Inferior parietal cortex (tissue), 1 donor: ENCODE data around the gene FANCB.

ENCODE experiments used
- DNase-seq: peaks from one replicate; pipeline ENCODE4 v3.0.0-alpha.2; 2016; ENCODE audit errors: extremely low spot score

Gene FANCB

DNA sequence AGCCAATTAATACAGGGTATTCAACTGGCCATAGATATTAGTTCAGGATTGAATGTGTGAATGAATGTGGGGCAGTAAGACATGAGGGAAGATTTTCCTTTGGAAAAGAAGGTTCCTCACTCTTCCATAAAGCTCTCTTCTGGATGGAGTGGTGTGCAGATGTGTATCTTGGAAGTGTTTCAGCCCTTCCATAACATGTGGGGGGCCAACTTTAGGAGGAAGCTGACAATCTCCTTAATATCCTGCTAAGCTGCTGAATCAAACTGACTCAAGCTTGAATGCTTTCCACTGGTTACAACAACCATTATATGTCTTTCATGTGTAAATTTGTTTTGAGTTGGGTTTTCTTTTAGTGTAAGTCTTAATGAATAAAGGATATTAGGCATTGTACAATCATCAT, 40.3 kb downstream of the FANCB start:
- DNase-seq = no peak

- DNase-seq = no peak
These were observed 40.7 kb downstream of the FANCB start for GRCh38 chrX:14832151-14832550.

DNA sequence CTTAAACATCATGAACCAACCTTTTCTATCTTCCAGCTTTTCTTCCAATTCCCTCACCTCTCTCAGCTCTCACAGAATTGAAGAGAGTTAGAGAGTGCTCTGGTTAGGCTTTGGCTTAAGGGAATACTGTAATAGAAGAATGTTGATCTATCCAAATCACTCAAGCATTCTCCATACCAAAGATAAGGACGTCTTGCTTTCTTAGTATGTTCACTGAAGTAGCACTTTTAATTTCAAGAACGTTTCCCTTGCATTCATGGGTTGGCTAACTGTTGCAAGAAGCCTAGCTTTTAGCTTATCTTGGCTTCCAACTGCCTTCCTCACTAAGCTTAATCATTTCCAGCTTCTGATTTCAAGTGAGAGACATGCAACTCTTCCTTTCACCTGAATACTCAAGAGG, 43.2 kb downstream of the FANCB start:
- DNase-seq = no peak

- no peak for DNase-seq
These were observed 46.5 kb downstream of the FANCB start for GRCh38 chrX:14826319-14826718.

DNA sequence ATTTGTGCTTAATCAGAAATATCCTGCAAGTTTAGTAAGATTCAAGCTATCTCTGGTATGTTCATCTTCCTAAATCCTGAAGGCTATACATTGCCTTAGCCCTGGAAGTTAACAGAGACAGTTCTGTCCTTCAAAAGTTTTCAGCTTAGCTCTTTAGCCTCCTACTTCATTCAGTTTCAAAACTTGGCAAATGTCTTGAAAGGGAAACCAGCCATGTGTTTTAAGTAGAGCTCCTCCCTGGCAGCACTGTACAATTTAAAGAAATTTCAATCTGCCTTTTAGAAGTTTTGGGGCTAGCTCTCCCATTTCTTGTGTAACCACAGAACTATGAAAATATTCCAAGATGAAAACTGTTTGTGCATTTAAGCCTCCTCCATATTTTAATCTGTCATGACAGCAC, 47.0 kb downstream of the FANCB start:
- no peak for DNase-seq

- DNase-seq = no peak
These were observed 53.1 kb downstream of the FANCB start for GRCh38 chrX:14819769-14820168.

GRCh38 chrX:14817571-14817970, 55.3 kb downstream of the FANCB start:
- no peak for DNase-seq

DNA sequence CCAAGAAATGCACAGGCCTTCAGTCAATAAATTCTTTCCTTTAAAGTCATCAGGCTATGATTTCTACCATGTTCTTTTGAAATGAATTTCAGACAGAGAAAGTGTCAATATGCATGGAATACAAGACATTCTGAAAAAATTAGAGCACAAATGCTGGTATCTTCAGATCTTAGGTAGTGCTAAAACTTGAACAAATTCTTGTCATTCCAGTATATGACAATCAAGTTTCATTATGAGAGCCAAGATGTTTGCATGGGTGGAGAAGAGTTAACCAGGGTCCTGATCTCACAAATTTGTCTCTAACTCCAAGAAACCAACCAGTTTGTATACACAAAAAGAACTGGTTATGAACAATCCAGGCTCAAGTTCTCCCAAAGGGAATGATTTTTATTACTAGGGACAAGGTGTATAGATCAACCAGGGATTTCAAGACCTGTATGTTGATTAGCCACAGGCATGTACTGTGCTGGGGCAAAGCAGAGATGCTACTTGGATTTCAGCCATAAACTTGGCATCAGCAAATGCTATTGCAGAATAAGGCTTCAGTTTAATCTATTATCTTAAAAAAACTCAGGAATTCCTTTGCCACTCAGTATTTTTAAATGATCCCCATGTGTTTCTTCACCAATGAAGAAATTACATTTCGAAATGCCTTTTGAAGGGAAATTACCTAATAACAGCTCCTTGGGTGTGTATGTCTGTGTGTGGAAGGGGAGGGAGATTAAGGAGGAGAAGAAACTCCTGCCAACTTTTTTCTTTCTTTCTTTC, 69.7 kb downstream of the FANCB start:
- DNase-seq = no peak

- no peak for DNase-seq
These were observed 71.7 kb downstream of the FANCB start for GRCh38 chrX:14801136-14801535.

DNA sequence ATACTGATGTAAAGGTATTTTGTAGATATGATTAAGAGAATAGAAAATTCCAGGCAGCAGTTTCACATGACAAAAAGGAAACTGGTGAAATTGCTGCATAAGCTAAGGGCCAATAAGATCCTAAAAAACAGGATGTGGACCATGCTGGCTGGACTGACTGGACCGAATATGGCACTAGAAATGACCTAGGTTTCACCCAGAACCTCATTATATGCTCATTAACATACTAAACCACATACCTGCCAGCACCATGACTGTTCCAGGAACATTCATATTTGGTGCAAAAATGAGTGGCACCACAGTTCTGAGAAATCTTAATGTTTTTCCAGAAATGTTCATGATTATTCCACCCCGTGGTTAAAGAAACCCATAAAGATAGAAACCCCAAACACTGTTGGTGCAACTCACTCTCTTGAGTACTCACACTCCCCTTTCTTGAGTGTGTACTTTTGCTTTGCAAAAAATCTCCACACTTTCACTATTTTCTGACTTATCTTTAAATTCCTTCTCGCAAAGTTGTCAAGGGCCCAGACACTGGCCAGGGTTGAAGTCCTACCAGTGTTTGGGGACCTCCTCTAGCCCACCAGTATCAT, 74.0 kb downstream of the FANCB start:
- DNase-seq = no peak
